H4 (cell line): ENCODE measurements around the gene SATB1. TPM values are rescaled to one million over a fixed set of nuclear protein-coding genes. Genes with fewer than 3 reads are reported as not detected.

Source experiments
- DNase-seq: peaks from one replicate; pipeline ENCODE4 v3.0.0-alpha.2; 2015; ENCODE audit warnings: low spot score
- total RNA-seq: library from RNA; depleted of rRNA; stranded (reverse); fragments of >200 nt; shearing (Covaris generic); gene quantifications from 2 replicates; pipeline ENCODE4 v1.2.3, GENCODE V29; 2014

SATB1 gene
- total RNA-seq, 1 experiment from 2014 or later, result 4.8 TPM

- no peak for DNase-seq
These were observed 23.7 kb downstream of the SATB1 start for GRCh38 chr3:18401300-18401961.

- no peak for DNase-seq
These were observed 26.7 kb downstream of the SATB1 start for GRCh38 chr3:18398448-18398847.

GRCh38 chr3:18396428-18396827, 28.7 kb downstream of the SATB1 start:
- DNase-seq, result no peak

GRCh38 chr3:18394384-18394995, 30.6 kb downstream of the SATB1 start:
- no peak for DNase-seq

GRCh38 chr3:18393906-18394305, 31.2 kb downstream of the SATB1 start:
- no peak for DNase-seq

- DNase-seq, result no peak
These were observed 35.0 kb downstream of the SATB1 start for GRCh38 chr3:18390024-18390660.

- DNase-seq, result no peak
These were observed 35.9 kb downstream of the SATB1 start for GRCh38 chr3:18389108-18389733.

- no peak for DNase-seq
These were observed 38.8 kb downstream of the SATB1 start for GRCh38 chr3:18386274-18386890.

- DNase-seq, result no peak
These were observed 39.4 kb downstream of the SATB1 start for GRCh38 chr3:18385706-18386105.

- DNase-seq, result no peak
These were observed 42.3 kb downstream of the SATB1 start for GRCh38 chr3:18382760-18383369.

GRCh38 chr3:18379647-18380046, 45.5 kb downstream of the SATB1 start:
- no peak for DNase-seq

- no peak for DNase-seq
These were observed 46.9 kb downstream of the SATB1 start for GRCh38 chr3:18378218-18378617.

- DNase-seq, result no peak
These were observed 48.5 kb downstream of the SATB1 start for GRCh38 chr3:18376682-18377081.

- DNase-seq, result no peak
These were observed 52.2 kb downstream of the SATB1 start for GRCh38 chr3:18372786-18373405.

- DNase-seq, result no peak
These were observed 54.5 kb downstream of the SATB1 start for GRCh38 chr3:18370672-18371071.

- DNase-seq, result no peak
These were observed 55.5 kb downstream of the SATB1 start for GRCh38 chr3:18369551-18370185.

- no peak for DNase-seq
These were observed 58.9 kb downstream of the SATB1 start for GRCh38 chr3:18366258-18366657.

GRCh38 chr3:18363338-18363737, 61.8 kb downstream of the SATB1 start:
- no peak for DNase-seq

GRCh38 chr3:18357747-18358146, 67.4 kb downstream of the SATB1 start:
- no peak for DNase-seq

- DNase-seq, result no peak
These were observed 69.3 kb downstream of the SATB1 start for GRCh38 chr3:18355832-18356231.

- DNase-seq, result no peak
These were observed 70.4 kb downstream of the SATB1 start for GRCh38 chr3:18354701-18355100.
